Trophoblast cell (in vitro differentiated cells and primary cell): ENCODE measurements around the gene MAPK14.

Experiments used
- DNase-seq, 2 donors: peaks; one replicate each; pipeline ENCODE4 v3.0.0-alpha.2; 2016
- H2AFZ ChIP-seq: 2 replicates; pipeline ENCODE4 v1.6.1; 2013; ENCODE audit warnings: low read length, moderate library complexity, mild to moderate bottlenecking; ENCODE audit not compliant: insufficient read depth, poor library complexity
- H2AK5ac ChIP-seq: 2 replicates; pipeline ENCODE4 v1.6.1; 2013; ENCODE audit warnings: mild to moderate bottlenecking, low read length
- H2BK120ac ChIP-seq: 2 replicates; pipeline ENCODE4 v1.6.1; 2013; ENCODE audit warnings: low read length, mild to moderate bottlenecking, moderate library complexity; ENCODE audit not compliant: insufficient read depth, poor library complexity
- H2BK12ac ChIP-seq: 2 replicates; pipeline ENCODE4 v1.6.1; 2013; ENCODE audit warnings: mild to moderate bottlenecking, low read length, moderate library complexity
- H2BK5ac ChIP-seq: 2 replicates; pipeline ENCODE4 v1.6.1; 2013; ENCODE audit warnings: low read length, low read depth, moderate library complexity, mild to moderate bottlenecking; ENCODE audit not compliant: poor library complexity
- H3K14ac ChIP-seq: 2 replicates; pipeline ENCODE4 v1.6.1; 2013; ENCODE audit warnings: mild to moderate bottlenecking, low read length
- H3K18ac ChIP-seq: 2 replicates; pipeline ENCODE4 v1.6.1; 2013; ENCODE audit warnings: mild to moderate bottlenecking, low read length
- H3K23ac ChIP-seq: 2 replicates; pipeline ENCODE4 v1.6.1; 2013; ENCODE audit warnings: low read length
- H3K27ac ChIP-seq: 2 replicates; pipeline ENCODE4 v1.5.1; 2013; ENCODE audit warnings: low read depth, mild to moderate bottlenecking, inconsistent platforms, low read length, moderate library complexity
- H3K27me3 ChIP-seq: 2 replicates; pipeline ENCODE4 v1.6.1; 2013; ENCODE audit warnings: inconsistent platforms, mild to moderate bottlenecking, low read length, moderate library complexity; ENCODE audit not compliant: insufficient read depth
- H3K36me3 ChIP-seq, 2 experiments: 1 replicate in 1 of 2; 2 replicates in 1 of 2; pipeline ENCODE4 v1.6.1; 2013; ENCODE audit warnings: low read length in 2 of 2, mild to moderate bottlenecking in 2 of 2, moderate library complexity in 1 of 2; ENCODE audit not compliant: insufficient read depth in 2 of 2, control insufficient read depth in 1 of 2
- H3K4ac ChIP-seq: 2 replicates; pipeline ENCODE4 v1.6.1; 2013; ENCODE audit warnings: low read depth, mild to moderate bottlenecking, low read length, moderate library complexity
- H3K4me1 ChIP-seq, 2 experiments: 1 replicate in 1 of 2; 2 replicates in 1 of 2; pipeline ENCODE4 v1.6.1; 2013; ENCODE audit warnings: low read length in 2 of 2, mild to moderate bottlenecking in 2 of 2, moderate library complexity in 1 of 2; ENCODE audit not compliant: insufficient read depth in 2 of 2, control insufficient read depth in 1 of 2
- H3K4me2 ChIP-seq: 2 replicates; pipeline ENCODE4 v1.6.1; 2013; ENCODE audit warnings: inconsistent platforms, mild to moderate bottlenecking, low read length, moderate library complexity
- H3K4me3 ChIP-seq: 2 replicates; pipeline ENCODE4 v1.5.1; 2013; ENCODE audit warnings: mild to moderate bottlenecking, low read depth, low read length, inconsistent platforms
- H3K79me1 ChIP-seq: one replicate; pipeline ENCODE4 v1.6.1; 2013; ENCODE audit warnings: low read length
- H3K79me2 ChIP-seq: 2 replicates; pipeline ENCODE4 v1.6.1; 2013; ENCODE audit warnings: low read length, mild to moderate bottlenecking; ENCODE audit not compliant: control insufficient read depth, insufficient read depth, poor library complexity
- H3K9ac ChIP-seq: 2 replicates; pipeline ENCODE4 v1.6.1; 2013; ENCODE audit warnings: mild to moderate bottlenecking, low read length
- H3K9me3 ChIP-seq: 2 replicates; pipeline ENCODE4 v1.6.1; 2013; ENCODE audit warnings: low read depth, mild to moderate bottlenecking, control low read depth, inconsistent platforms, low read length; ENCODE audit not compliant: insufficient read depth
- H4K12ac ChIP-seq: 2 replicates; pipeline ENCODE4 v1.6.1; 2013; ENCODE audit warnings: low read depth, mild to moderate bottlenecking, low read length, moderate library complexity
- H4K8ac ChIP-seq: 2 replicates; pipeline ENCODE4 v1.6.1; 2013; ENCODE audit warnings: low read depth, mild to moderate bottlenecking, low read length, moderate library complexity
- H4K91ac ChIP-seq: one replicate; pipeline ENCODE4 v1.6.1; 2013; ENCODE audit warnings: low read depth, mild to moderate bottlenecking, low read length, moderate library complexity
- WGBS: extraction: QIAGEN DNeasy Blood & Tissue Kit; methylation state at CpG from one replicate; pipeline ENCODE4 v1.1.7; 2013; ENCODE audit warnings: missing lambda C conversion rate; ENCODE audit not compliant: insufficient read length, insufficient coverage; ENCODE audit errors: extremely low coverage; 5-methylcytosine and 5-hydroxymethylcytosine counted together

MAPK14 gene

GRCh38 chr6:36131511-36132245 is 104.1 kb downstream of the MAPK14 start:
- Histone ChIP-seq H3K23ac (no peak overlapping the region), H2AFZ (no peak overlapping the region), H3K4me3 (no peak overlapping the region), H4K12ac (no peak overlapping the region), H3K4me1 (peaks cover 24 to 27% of the 10 kb centered on the region in 2 experiments), H2BK12ac (no peak overlapping the region), H4K91ac (no peak overlapping the region), H2BK5ac (no peak overlapping the region), H3K4ac (no peak overlapping the region), H3K4me2 (no peak overlapping the region), H3K18ac (no peak overlapping the region), H2BK120ac (no peak overlapping the region), H4K8ac (no peak overlapping the region), H3K36me3 (peaks cover 0 to 2% of the 10 kb centered on the region in 2 experiments), H3K9me3 (peaks cover 2% of the 10 kb centered on the region), H3K79me1 (peaks cover 5% of the 10 kb centered on the region), H3K79me2 (no peaks in the 10 kb centered on the region), H3K27ac (no peak overlapping the region), H3K14ac (no peak overlapping the region), H3K27me3 (no peaks in the 10 kb centered on the region), H2AK5ac (no peak overlapping the region), H3K9ac (no peak overlapping the region)
- WGBS: no CpG with 5 or more reads among the region's 8 CpGs
- DNase-seq: peak in 1 of 2 donors; percentile 21

- Histone ChIP-seq H3K4me1 (peaks cover 22% of the 10 kb centered on the region in 2 experiments), H3K27me3 (no peaks in the 10 kb centered on the region), H3K4me2 (no peak overlapping the region), H2BK5ac (no peak overlapping the region), H3K18ac (no peak overlapping the region), H2AFZ (no peak overlapping the region), H2BK120ac (no peak overlapping the region), H2AK5ac (no peak overlapping the region), H3K23ac (no peak overlapping the region), H2BK12ac (no peak overlapping the region), H3K27ac (no peak overlapping the region), H3K4ac (no peak overlapping the region), H3K36me3 (peaks cover 0 to 2% of the 10 kb centered on the region in 2 experiments), H3K79me1 (peaks cover 5% of the 10 kb centered on the region), H4K8ac (no peak overlapping the region), H4K12ac (no peak overlapping the region), H3K4me3 (no peak overlapping the region), H4K91ac (no peak overlapping the region), H3K14ac (no peak overlapping the region), H3K9me3 (peaks cover 3% of the 10 kb centered on the region), H3K9ac (no peak overlapping the region), H3K79me2 (no peaks in the 10 kb centered on the region)
- no CpG with 5 or more reads among the region's 5 CpGs for WGBS
- DNase-seq: no peak
Observed at GRCh38 chr6:36132246-36132895, 104.8 kb downstream of the MAPK14 start.

- H3K4me3 ChIP-seq: no peak overlapping the region
- H4K91ac ChIP-seq: no peak overlapping the region
- no peak overlapping the region for H2BK120ac ChIP-seq
- peaks cover 5% of the 10 kb centered on the region for H3K79me1 ChIP-seq
- no peaks in the 10 kb centered on the region for H3K79me2 ChIP-seq
- no peak overlapping the region for H4K12ac ChIP-seq
- H3K18ac ChIP-seq: no peak overlapping the region
- no peak overlapping the region for H3K14ac ChIP-seq
- H2BK5ac ChIP-seq: no peak overlapping the region
- no peak overlapping the region for H3K27ac ChIP-seq
- no peak overlapping the region for H2AK5ac ChIP-seq
- no peak overlapping the region for H2BK12ac ChIP-seq
- no peak overlapping the region for H3K9ac ChIP-seq
- H3K23ac ChIP-seq: no peak overlapping the region
- H3K4ac ChIP-seq: no peak overlapping the region
- H3K4me1 ChIP-seq: peaks cover 16 to 18% of the 10 kb centered on the region in 2 experiments
- H2AFZ ChIP-seq: no peak overlapping the region
- no peaks in the 10 kb centered on the region for H3K27me3 ChIP-seq
- no CpG with 5 or more reads among the region's 4 CpGs for WGBS
- no peak overlapping the region for H3K4me2 ChIP-seq
- no peak for DNase-seq
- H4K8ac ChIP-seq: no peak overlapping the region
- H3K36me3 ChIP-seq: peaks cover 0 to 2% of the 10 kb centered on the region in 2 experiments
- peaks cover 3% of the 10 kb centered on the region for H3K9me3 ChIP-seq
Observed at GRCh38 chr6:36133148-36133547, 105.5 kb downstream of the MAPK14 start.

GRCh38 chr6:36133912-36134311 is 106.3 kb downstream of the MAPK14 start:
- H3K18ac ChIP-seq: no peak overlapping the region
- no peak overlapping the region for H2BK120ac ChIP-seq
- no peak overlapping the region for H4K8ac ChIP-seq
- H3K4me3 ChIP-seq: no peak overlapping the region
- H4K12ac ChIP-seq: no peak overlapping the region
- no peaks in the 10 kb centered on the region for H3K79me2 ChIP-seq
- no peak overlapping the region for H2AFZ ChIP-seq
- no peak overlapping the region for H3K4me2 ChIP-seq
- H3K9me3 ChIP-seq: peaks cover 5% of the 10 kb centered on the region
- no peak overlapping the region for H3K14ac ChIP-seq
- no peak overlapping the region for H3K4ac ChIP-seq
- no peaks in the 10 kb centered on the region for H3K27me3 ChIP-seq
- WGBS: no CpG with 5 or more reads among the region's 4 CpGs
- H2AK5ac ChIP-seq: no peak overlapping the region
- no peak for DNase-seq
- H2BK5ac ChIP-seq: no peak overlapping the region
- no peak overlapping the region for H3K9ac ChIP-seq
- H3K4me1 ChIP-seq: peaks cover 16 to 18% of the 10 kb centered on the region in 2 experiments
- H3K36me3 ChIP-seq: peaks cover 0 to 5% of the 10 kb centered on the region in 2 experiments
- no peak overlapping the region for H2BK12ac ChIP-seq
- no peak overlapping the region for H4K91ac ChIP-seq
- H3K23ac ChIP-seq: no peak overlapping the region
- H3K27ac ChIP-seq: no peak overlapping the region
- peaks cover 5% of the 10 kb centered on the region for H3K79me1 ChIP-seq
